Measurements from ENCODE around the gene ELOVL1.

Gene ELOVL1

DNA sequence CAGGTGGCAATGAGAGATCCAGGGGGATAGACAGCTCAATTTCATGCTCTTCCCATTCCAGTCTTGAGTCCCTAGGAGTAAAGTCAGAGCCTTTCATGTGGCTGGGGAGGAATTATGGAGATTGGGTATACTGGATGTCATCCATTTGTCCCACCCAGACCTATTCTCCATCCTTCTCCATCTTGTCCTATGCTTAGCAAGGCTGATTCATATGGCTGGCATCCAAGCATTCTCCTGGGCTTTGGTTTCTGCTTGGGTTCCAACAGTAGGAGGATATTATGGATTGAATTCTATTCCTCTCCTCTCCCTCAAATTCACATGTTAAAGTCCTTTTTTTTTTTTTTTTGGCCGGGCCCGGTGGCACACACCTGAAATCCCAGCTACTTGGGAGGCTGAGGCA, 12.9 kb downstream of the ELOVL1 start:
- DNase-seq (ENCODE audit: low spot score): no peak

DNA sequence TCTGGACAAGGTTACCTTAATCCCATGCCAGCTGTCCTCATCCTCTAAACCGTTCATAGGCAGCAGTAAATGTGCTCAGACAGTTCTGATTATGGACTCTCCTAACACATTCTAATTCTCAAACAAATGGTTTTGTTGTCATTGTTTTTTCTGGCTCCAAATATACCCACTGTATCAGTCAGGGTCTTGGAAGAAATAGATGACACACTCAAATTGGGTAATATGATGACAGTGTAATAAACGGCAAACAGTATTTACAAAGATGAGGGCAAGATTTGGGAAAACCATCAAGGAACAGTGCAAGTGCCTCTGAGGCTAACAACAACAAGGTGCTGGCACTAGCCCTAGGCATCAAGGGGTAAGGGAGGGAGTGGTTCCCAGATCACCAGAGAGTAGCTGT, 13.3 kb downstream of the ELOVL1 start:
- no peak for DNase-seq (ENCODE audit: low spot score)

GRCh38 chr1:43352881-43353280, 14.9 kb downstream of the ELOVL1 start:
- DNase-seq (ENCODE audit: low spot score): no peak

- no peak for DNase-seq (ENCODE audit: low spot score)
These were observed 15.5 kb downstream of the ELOVL1 start for GRCh38 chr1:43352351-43352705.

DNA sequence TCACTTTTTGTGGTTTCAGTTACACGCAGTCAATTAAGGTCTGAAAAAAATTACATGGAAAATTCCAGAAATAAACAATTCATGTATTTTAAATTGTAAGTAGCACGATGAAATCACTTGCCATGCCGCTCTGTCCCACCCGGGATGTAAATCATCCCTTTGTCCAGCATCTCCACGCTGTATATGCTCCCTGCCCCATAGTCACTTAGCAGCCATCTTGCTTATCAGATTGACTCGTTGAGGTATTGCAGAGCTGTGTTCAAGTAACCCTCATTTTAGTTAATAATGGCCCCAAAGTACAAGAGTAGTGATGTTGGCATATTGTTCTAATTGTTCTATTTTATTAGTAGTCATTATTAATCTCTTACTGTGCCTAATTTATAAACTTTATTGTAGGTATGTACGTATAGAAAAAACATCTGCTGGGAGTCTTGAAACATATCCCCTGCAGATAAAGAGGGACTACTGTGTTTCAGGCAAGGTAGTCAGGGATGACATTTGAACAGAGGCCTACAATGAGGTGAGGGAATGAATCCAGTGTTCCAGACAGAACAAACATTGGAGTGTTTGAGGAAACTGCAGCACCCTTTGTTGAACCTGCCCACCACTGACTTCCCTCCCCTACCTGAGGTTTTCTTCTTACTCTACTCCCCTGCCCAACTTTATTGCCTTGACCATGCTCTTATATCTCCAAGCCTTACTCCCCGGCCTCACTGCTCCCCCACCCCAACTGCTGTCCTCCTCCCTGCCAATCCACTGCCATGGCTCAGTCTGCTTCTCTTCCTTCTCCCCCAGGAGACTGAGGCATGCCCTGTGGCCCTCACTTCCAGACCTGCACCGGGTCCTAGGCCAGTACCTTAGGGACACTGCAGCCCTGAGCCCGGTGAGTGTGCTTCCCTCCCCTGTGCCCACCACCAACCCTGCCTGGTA, 16.1 kb downstream of the ELOVL1 start:
- DNase-seq (ENCODE audit: low spot score): no peak

DNA sequence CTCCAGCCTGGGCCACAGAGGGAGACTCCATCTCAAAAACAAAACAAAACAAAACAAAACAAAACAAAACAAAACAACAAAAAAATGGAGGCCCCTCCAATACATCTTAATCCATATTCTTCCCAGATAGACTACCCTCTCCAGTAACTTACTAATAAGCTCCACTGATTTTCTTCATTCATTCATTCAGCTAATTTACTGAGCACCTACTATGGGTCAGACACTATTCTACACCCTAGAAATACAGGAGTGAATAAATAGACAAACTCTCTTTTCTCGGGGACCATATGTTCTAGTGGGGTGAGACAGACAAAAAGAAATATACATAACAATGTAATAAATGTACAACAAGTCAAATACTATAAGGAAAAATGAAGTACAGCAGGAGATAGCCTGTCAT, 16.8 kb downstream of the ELOVL1 start:
- no peak for DNase-seq (ENCODE audit: low spot score)

GRCh38 chr1:43349594-43350306, 18.1 kb downstream of the ELOVL1 start:
- DNase-seq (ENCODE audit: low spot score): no peak

DNA sequence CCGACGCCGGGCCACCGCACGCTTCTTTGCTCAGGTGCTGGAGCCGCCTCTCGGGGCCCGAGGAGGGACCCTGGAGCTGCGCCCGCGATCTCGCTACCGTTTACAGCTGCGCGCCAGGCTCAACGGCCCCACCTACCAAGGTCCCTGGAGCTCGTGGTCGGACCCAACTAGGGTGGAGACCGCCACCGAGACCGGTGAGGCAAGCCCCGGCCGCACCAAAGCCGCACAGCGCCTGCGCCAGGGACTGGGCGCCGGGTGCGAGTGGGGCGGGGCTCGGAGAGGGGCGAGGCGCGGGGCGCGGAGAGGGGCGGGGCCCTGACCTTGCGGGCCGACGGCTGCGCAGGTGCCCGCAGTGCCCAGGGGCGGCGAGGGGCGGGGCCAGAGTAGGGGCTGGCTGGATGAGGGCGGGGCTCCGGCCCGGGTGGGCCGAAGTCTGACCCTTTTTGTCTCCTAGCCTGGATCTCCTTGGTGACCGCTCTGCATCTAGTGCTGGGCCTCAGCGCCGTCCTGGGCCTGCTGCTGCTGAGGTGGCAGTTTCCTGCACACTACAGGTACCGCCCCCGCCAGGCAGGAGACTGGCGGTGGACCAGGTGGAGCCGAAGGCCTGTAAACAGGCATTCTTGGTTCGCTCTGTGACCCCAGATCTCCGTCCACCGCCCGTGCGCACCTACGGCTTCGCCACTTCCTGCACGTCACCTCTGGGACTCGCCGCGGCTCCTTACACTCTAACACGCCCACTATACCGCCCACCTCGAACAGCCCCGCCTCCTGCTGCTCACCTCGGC, 18.8 kb downstream of the ELOVL1 start:
- DNase-seq (ENCODE audit: low spot score): peak; percentile 45

DNA sequence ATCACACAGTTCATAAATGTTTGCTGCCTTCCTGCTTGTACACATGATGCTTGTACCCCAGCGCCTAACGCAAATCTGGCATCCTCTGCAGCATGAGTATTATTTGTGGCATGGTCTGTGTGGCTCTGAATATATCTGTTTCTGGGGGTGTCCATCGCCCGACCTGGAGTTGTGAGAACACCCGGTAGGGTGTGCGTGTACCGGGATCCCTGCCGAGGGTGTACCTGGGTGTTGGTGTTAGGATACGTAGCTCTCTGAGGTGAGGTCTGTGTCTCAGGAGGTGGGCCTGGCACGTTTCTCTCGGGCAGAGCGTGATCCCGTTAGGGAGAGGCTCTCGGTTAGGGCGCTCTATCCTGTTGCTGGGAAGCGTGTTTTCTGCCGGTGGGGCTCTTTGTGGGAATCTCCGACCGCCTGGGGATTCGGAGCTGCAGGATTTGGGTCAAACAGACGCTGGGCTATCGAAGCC, 19.4 kb downstream of the ELOVL1 start:
- no peak for DNase-seq (ENCODE audit: low spot score)

GRCh38 chr1:43346636-43347035, 21.2 kb downstream of the ELOVL1 start:
- DNase-seq (ENCODE audit: low spot score): no peak

DNA sequence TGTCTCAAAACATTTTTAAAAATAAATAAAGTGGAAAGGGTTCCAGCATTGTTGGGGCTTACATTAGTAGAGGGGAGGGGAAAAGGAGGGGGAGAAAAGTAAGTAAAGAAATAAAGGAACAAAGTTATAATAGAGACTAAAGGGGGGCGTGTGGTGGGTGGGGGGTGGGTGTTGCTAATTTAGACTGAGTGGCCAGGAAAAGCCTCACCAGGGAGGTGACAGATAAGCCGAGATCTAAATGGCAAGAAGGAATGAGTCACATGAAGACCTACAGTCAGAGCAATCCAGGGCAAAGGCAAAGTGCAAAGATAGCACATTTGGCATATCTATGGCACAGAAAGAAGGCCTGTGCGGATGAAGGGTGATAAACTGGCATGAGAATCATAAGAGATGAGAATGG, 22.7 kb downstream of the ELOVL1 start:
- DNase-seq (ENCODE audit: low spot score): no peak

- DNase-seq (ENCODE audit: low spot score): no peak
These were observed 23.5 kb downstream of the ELOVL1 start for GRCh38 chr1:43344267-43344850.

DNA sequence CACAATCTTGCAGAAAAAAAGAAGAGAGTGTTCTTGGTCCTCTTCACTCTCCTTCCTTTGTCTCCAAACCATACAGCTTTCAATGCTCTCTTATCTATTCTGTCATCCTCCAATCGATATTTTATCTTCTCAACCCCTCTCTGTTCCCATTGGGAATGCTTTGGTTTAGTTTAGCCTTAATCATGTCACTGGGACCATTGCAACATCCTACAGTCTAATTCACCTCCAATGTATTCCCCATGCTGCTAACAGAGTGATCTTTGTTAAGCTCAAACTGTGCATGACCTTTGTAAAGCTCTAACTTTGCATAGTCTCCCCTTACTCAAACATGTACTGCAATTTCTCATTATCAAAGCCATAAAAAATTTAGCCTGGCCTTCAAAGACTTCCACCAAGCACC, 27.3 kb downstream of the ELOVL1 start:
- DNase-seq (ENCODE audit: low spot score): no peak

DNA sequence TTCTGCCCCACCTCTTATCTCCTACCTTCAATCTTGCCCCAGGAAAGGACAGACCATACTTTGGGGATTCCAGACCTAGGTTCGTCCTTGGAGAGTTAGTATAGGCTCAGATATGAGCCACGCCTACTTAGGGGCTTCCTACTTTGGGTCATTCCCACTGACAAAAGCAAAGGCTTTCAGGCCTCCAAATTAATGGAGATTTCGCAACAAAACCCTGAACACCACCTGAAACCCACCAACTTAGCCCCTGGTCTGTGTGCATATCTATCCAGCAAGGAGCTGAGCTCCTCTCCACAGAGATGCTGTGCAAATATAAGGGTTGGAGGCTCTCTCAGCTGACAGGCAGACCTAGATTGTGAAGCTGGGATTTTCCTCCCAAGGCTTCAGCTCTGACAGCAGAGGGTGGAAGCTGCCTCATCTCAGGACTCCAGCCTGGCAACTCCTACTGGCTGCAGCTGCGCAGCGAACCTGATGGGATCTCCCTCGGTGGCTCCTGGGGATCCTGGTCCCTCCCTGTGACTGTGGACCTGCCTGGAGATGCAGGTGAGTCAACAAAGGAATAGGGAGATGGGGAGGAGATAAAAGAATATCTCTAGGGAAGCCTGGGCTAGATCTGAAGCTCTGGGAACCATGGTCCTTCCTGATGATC, 28.1 kb downstream of the ELOVL1 start:
- no peak for DNase-seq (ENCODE audit: low spot score)

GRCh38 chr1:43338001-43338400, 29.8 kb downstream of the ELOVL1 start:
- DNase-seq (ENCODE audit: low spot score): no peak

DNA sequence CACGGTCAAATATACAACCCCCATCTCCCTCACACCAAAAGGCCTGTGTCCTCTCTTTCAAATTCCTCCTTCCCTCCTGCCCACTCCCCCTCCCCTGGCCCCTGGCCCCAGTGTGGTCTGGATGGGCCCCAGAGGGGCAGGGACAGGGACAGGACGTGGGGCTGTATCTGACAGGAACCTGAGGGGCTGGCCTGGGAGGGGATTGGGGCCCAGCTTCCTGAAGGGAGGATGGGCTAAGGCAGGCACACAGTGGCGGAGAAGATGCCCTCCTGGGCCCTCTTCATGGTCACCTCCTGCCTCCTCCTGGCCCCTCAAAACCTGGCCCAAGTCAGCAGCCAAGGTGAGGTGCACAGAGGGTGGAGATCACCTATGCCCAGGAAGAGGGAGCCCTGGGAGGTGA, 30.2 kb downstream of the ELOVL1 start, which contains the start of gene MPL:
Gene MPL (plus strand): TSS at position 231 of the 400 bp plus-strand sequence. CDS start 31 bp downstream, at position 262.
- no peak for DNase-seq (ENCODE audit: low spot score)

DNA sequence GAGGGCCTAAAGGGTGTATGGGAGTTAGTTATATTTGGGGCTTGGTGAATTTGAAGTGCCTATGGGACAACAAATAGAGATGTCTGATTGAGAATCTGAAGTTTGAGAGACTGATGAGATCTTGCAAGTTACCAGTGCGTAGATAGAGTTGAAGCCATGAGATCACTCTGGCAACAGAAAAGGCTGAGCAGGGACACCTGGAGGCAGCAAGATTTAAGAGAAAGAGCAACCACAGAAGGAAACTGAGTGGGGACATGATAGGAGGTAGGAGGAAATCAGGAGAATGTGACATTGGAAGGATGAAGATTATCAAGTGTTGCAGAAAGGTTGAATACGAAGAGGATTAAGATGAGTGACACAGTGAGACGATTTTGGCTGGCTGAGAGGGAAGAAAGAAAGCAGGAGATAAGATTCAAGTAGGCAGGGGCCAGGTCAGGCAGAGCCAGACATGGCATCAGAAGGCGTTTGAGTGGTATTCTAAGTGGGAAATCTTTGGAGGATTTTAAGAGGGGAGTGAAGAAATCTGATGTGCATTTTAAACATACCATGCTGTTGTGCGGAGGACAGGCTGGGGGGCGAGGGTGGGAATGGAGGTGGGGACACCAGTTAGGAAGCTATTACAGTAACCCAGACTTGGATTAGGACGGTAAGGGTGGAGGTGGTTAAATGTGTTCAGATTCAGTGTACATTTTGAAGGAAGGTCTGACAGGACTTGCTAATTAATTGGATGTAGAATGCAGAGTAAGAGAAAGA, 33.2 kb downstream of the ELOVL1 start:
- DNase-seq (ENCODE audit: low spot score): no peak

DNA sequence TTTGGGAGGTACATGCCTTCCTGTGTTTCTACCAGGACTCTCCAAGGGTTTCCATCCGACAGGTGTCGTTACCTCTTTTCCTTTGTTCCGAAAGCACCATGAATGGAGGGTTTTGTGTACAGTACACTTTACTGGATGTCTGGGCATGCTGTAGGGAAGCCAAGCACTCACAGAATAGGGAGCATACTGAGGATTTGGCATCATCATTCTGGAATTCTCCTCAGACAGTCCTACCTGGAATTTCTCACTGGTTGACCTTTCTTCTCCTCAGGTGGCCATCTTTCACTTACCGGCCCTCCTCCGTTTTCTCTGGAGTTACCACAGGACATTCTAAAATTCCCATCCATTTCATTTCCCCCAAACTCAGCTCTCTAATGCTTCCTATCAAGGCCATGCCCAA, 36.1 kb downstream of the ELOVL1 start:
- no peak for DNase-seq (ENCODE audit: low spot score)

DNA sequence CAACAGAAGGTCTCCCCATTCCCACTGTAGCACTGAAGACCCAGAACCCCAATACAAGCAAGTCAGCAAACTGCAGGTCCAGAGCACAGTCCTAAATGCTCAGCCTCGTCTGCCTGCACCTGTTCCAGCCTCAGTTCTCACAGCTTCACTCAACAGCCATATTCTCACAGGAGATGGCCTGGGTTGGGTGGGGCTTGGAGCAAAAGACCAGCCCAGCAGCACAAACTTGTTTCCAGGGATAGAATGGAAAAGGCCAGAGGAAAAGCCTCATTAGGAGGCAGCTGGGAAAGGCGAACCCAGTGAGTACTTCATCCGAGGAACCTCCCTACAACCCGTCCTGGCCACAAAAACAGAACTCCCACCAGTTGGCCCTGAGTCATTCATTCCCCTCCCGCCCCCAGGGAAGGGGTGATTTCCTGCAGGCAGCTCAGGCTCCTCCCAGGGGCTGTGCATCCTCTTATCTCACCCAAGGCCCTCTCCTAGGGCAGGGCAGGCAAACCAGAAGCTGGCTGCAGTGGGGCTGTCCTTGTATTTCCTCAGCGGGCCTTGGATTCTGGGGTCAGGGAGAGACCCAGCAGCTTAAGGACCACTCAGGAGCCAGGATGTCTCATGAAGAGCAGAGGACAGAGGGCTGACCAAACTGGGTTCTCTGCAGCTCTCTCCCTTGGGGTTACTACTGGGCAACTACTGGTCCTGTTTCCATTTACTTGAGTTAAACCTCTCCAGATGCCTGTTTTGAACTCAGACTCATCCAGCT, 37.6 kb downstream of the ELOVL1 start:
- DNase-seq (ENCODE audit: low spot score): no peak
